HL-60/S4 treated with retinoic acid at 250 ng/mL for 4 days and 3 days (cell line): ENCODE measurements around the gene CCNL1.
"Not testable (repeated sequence)": the region's sequence is repeated elsewhere in the genome, so short reads cannot be mapped to it uniquely, and the experiment has no call there.

Experiments
- in situ Hi-C: fragments of 300-500 bp; cut with MboI; formaldehyde crosslinking; loops from 2 replicates; pipeline ENCODE4 v1.7.0; 2022; ENCODE audit warnings: low sequenced_read_pairs

Gene CCNL1

DNA sequence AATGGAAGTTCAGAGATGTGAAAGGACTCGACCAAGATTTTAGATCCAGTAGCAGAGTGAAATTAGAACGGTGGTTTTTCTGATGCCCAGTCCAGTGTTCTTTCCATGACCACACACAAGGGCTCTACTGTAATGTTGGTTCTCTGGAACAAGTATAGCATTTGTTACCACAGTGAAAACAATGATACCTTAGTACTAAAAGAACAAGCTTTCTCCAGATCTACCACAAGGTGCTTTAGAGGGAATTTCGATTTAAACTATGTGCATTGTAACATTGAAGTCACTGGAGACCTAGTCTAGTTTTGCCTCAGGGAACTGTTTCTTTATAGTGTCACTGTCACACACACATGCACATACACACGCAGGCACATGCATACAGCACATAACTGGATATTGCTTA lies 12.8 kb upstream of the CCNL1 start:
- in situ Hi-C loops = no loop called here

DNA sequence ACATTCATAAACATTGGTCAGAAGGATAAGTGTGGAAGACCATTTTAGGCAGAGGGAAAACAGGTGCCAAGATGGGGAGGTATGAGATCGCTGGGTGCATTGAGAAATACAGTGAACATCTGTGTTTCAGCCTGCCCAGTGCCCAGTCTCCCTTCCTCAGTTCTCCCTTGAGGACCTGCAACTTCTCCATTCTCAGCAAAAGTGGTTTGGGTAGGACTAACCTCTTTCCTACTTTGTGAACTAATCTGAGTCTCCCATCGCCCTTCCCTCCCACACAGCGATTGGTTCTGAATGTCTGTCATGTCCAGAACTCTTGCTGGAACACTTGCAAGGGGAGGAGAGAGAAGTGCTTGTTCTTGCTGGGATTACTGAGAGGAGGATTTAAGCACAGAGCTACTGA lies 10.9 kb upstream of the CCNL1 start:
- in situ Hi-C loops = no loop called here

DNA sequence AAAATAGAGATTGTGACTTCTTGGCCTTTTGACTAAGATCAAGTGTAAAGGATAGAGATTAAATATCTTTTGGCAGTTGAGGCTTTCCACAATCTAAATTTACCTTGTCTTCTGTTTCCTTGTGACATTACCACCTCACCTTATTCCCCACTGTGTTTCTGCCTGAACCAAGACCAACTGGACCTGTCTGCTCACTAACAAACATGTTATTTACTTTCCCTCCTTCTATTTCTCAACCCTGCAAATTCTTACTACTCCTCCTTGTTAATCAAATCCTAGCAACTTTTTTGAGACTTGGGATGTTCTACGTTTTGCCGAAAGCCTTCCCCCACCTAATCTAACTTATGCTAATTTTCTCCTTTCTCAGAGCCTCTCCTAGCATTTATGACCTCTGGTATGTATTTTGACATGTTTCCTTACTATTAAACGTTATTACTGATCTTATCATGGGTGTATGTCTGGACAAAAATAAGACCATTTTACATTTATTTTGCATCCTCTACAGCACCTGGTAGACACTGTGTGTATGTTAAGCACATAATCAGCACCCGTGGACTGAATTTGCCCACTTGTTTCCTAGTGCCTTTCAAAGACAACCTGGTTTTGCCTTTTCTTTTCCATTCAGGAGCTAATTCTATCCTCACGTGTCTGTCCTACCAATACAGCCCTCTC lies 7.6 kb upstream of the CCNL1 start:
- in situ Hi-C loops = no loop called here

DNA sequence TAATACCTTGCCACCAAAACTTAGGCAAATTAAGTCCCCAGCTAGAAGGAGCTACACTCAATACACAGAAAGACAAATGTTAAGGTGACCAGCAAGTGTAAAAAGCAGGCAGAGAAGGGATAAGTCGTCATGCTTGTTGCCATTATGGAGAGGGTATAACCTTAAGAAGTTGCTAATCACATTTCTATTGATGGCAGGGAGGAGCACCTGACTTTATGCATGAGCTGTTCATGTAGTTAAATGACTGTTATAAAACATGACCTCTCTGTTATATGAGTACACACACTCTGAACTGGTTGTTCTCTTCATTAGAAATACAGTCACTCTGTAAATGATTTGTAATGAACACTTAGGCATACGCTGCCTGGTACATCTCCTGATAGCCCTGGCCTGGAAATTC lies 6.6 kb upstream of the CCNL1 start:
- in situ Hi-C loops = no loop called here

DNA sequence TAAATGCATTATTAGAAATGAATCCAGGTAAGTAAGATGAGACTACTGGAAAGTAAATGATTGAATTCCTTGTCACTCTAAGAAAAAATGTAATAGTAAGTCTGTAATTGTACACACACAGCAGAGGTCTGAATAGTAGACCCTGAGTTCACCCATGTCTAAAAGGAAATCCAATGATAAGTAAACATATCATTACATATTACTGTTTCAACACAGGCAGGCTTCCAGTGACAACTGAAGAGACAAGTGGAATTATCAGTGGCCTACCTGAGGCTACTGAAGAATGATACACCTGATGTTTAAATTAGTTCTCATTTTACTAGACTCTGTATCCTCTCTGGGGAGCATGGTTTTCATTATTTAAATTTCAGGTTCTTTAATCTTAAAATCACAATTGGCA lies 6.2 kb upstream of the CCNL1 start:
- in situ Hi-C loops = no loop called here

DNA sequence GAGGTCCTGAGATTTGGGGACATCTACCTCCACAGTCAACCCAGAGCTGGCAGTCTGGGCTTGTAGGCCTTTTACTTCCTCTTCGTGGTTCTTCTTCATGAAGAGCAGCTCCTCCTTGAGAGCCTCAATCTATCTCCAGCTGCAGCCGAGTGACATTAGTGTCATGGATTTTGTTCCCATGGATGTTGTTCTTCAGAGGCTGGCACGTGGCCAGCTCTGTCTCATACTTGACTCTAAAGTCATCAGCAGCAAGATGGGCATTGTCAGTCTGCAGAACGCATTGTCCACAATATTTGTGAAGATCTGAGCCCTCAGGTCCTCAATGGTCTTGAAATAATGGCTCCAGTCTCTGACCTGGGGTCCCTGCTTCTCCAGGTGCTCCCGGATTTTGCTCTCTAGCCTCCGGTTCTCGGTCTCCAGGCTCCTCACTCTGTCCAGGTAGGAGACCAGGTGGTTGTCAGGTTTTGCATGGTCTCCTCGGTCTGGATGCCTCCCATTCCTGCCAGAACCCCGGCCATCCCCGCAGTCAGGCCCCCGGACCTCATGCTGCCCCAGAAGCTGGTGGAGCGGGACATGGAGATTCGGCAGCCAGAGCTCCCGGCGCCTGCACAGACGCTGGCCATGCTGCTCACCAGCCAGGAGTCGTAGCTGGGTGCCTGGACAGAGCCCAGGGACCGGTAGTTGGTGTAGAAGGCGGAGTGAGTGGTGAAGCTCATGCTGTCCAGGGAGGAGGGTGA lies 3.4 kb upstream of the CCNL1 start:
- in situ Hi-C loops = no loop called here

DNA sequence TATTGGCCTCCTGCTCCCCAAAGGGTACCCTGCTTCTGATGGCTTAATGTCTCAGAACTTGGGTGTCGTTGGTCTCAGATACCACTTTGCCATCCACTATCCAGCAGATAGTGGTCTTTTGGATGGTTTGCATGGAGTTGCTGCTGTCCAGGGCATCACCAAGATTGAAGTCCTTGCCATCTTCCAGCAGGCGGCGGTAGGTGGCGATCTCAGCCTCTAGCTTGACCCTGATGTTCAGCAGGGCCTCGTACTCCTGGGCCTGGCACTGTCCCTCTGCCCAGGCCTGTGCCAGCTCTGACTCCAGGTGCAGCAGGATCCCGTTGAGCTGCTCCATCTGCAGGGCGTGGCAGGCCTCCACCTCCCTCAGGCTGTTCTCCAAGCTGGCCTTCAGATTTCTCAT lies 2.7 kb upstream of the CCNL1 start:
- in situ Hi-C loops = not testable (repeated sequence)

DNA sequence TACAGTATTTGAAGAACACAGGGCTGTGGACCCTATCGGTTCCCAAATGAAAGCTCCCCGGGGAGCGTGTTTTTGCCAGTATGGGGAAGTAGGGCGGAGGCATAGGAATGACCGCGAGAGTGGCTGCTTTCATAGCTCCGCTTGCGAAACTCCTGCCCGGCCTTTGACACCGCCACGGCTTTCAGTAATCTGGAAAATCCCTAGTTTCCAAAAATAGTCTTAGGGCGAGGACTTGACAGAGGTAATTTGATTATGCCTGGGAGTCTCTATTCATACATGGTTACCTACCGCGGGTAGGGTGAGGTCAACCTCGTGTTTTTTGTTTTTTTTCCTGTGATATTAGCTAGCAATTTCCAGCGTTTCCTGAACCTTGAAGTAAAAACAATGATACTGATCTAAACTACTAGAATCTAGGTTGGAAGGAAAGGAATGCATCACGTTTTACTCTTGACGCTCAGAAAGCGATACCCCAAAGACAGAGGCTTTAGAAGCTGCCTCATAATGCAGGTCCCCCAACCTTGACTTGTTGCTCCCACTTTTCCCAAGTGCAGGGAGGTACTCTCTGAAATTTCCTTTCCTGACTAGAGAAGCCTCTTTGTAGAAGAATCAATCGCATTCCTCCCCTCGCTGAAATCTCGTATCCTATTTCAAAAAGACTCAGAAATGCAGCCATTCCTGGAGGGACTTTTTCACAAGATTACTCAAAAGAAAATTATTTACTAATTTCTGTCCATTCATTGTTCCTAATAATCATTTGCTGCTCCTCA lies 894 bp upstream of the CCNL1 start:
- in situ Hi-C loops = no loop called here

DNA sequence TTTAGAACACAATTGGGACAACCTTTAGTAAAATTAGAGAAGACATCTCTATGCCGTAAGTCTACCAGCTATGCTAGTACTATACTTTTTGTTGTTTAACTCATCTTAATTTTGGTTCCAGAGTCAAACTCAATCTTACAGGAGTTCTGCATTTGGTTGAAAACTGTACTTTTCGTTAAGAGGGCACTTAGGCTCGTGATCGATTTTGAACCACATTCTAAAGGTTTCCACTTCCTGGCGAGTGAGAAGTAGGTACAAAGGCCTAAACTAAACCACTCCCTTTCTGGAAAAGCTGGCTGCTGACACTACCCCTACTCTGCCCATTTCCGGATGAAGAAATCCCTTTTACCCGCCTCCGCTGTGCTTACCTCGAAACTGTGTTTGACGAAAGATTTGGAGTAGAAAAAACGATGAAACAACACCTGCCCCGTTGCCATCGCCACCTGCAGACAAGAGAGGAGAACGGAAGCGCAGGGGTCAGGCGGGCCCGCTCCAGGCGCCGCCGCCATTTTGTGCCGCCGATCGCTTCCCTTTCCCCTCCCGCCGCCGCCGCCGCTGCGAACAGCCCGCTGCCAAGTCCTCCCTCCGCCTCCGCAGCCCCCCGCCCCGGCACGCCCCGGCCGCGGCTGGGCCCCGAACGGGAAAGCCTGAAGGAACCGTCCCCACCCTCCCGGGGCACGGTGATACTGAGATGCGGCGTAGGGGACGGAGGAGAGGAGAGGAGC lies 748 bp downstream of the CCNL1 start:
- in situ Hi-C loops = no loop called here

DNA sequence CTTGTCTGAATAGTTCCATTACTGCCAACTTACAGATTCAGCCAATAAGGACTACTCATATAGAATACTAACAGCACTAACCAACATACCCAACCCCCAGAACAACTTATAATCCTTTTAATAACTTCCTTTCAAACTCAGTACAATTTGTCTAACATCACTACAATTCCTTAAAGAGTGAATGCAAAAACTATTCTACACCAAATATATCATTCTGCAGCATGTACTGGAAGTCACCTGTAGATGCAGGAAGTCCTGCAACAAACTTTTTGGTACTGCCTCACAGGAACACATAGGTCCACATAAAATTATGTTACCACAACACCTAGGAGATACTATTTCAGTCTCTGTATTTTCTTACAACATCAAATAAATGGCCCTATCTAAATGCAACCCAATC lies 2.1 kb downstream of the CCNL1 start:
- in situ Hi-C loops = no loop called here

DNA sequence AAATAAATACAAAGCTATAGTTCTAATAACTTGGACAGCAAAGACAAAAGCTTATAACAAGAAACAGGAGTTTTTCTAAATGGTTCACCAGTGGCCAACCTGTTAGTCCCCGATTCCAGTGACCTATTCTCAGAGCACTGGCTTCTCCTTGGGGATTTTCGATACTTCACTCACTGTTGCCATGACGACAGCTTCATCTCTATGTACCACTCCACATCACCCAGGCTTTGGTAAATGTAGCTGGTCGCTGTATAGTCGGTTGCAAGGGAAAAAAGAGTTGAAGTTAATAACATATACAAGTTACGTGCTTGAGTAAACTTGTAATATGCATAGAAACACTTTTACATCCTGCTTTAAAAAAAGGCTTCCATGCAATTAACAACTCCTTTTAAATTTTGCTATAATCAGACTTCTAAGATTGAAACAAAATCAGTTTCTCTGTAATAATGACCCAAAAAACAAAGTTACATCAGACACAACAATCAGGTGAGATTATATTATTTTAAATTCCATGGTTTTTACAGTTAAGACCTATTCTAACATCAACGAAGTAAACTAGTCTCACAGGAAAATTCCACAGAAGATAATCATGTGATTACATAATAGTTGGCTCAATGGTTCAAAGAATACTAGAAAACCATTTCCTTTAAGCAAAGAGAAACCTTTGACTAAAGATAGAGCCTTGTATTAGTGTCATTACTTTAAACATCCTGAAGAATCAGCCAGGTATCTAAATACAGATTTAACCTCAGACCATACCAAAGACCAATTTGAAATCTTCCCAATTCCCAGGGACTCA lies 2.9 kb downstream of the CCNL1 start:
- in situ Hi-C loops = no loop called here

DNA sequence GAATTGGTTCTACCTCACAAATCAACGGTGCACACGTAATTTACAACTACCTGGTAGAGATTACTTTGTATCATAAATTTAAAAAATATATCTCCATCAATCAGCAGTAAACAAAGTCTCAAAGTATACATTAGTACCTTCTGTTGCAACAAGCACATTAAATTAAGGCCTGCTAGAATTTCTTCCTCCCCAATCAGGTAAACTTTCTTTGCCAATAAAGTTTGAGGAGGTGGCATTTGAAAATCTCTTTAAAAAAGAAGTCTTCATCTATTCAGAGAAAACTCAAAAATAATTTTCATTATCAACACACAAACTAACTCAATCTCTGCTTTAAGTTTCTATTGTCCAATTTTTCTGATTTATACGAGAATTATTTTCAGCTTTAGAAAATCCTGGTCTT lies 4.4 kb downstream of the CCNL1 start:
- in situ Hi-C loops = no loop called here

DNA sequence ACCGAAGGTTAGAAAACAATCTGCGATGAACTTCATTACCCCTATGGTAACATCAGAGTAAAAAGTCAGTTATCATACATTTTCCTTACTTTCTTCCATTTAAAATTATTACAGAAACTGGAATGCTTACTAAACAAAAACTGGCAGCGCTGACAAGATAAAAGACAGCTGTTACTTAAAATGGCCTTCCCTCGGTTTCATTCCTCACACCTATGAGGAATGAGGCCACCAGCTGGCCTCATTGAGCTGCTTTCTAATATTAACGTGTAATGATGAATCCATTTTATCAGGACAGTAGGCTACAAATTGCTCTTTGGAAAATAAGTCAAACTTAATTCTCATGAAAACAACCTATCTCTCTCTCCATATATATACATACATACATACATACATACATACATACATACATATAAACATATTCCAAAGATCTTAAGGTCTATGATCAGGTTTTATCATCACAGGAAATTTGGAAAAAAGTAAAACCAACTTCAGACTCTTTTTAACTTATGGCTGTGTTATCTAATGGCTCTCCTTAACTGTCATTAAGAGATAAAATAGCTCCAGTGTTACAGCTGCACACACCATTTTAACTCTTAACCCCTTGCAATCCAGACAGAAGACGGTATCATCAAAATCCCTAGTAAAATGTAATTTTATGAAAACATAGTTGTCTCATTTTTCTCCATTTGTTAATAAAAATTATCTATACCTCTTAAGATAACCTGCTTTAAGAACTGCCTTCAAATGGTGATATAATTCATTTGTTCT lies 5.2 kb downstream of the CCNL1 start:
- in situ Hi-C loops = no loop called here

DNA sequence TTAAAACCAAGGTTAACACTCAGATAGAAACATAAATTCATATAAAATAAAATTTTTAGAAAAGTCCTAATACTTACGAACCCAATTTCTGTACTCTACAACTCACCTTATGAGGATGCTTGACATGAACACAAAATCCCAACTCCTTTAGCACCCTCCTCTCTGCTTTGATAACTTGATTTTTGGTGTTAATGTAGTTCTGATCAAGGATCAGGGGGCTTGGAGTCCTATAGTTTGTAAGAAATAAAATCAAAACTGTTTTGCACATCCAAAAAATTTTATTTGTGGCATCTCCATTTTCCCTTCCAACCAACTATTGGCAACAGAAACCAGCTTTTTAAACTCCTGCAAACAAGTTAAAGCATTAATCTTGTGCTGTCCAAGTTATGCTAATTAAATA lies 7.0 kb downstream of the CCNL1 start:
- in situ Hi-C loops = no loop called here

DNA sequence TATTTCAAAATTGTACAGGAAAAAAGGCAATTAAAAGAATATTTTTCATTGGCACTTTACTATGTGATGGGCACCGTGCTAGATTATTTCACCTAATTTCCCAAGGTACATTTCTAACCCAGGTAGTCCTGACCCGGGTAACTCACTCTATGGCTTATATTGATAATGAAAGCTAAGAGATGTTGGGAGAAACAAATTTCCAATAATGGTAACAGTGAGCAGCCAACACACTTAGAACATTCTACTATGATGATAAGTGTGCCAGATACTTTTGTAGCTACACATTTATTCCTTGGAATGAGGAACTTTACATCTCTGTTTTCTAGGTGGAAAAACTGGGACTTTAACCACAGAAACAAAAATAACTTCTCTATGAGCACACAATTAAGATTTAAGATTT lies 7.5 kb downstream of the CCNL1 start:
- in situ Hi-C loops = no loop called here

DNA sequence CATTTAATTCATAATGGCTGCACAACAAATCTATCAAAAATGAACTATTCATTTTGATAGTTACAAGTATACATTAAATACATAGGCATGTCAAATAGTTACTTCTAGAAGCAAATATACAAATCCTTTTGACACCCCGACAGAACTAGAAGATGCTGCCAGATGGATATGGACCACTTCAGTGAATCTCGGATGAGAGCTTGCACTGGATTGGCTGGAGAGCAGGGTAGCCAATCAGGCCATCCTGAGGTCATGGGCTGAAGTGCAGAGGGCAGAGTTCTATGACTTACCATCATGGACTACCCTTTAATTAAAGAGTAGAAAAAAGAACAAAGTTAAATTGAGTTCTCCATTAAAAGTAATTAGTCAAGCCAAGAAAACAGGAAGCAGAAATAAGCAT lies 8.3 kb downstream of the CCNL1 start:
- in situ Hi-C loops = no loop called here

DNA sequence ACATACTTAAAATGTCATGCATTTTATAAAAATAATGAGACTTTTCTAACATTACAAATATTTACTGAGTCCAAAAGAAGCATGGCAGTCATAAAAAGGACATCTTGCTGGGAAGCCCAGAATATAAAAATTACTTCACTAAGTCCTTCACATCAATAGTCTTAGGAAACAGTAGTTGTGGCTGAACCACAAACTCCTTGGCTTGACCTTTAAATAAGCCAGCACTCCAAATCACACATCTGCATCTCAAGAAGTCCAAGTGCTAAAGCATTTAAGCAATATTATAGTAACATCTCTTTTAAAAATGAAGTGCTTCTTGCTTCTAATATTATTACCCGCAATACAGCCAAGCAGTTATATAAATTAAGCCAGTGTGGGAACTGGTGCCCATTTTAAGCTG lies 8.8 kb downstream of the CCNL1 start:
- in situ Hi-C loops = no loop called here

DNA sequence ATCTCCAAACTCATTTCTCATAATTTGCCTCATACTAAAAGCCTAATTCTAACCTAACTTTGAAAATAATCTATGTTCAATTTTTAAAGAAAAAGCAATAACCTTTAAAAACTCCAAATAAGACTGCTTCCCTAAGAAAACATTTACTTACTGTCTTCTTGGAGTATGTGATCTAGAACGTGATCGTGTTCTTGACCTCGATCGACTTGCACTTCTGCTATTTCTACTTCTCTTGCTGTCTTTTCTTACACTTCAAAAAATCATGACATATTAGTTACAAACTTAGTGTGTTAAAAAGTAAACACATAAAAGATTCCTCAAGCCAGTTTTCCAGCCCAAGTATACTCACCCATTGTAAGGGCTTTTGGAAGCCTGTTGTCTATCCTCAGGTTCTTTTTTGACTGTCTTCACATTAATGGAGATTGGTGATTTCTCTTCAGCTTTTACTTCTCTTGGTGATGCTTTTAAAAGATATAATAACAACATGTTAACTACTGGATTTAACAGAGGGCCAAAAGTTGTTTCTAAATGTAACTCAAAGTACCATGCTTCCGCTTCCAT lies 10.7 kb downstream of the CCNL1 start:
- in situ Hi-C loops = no loop called here

DNA sequence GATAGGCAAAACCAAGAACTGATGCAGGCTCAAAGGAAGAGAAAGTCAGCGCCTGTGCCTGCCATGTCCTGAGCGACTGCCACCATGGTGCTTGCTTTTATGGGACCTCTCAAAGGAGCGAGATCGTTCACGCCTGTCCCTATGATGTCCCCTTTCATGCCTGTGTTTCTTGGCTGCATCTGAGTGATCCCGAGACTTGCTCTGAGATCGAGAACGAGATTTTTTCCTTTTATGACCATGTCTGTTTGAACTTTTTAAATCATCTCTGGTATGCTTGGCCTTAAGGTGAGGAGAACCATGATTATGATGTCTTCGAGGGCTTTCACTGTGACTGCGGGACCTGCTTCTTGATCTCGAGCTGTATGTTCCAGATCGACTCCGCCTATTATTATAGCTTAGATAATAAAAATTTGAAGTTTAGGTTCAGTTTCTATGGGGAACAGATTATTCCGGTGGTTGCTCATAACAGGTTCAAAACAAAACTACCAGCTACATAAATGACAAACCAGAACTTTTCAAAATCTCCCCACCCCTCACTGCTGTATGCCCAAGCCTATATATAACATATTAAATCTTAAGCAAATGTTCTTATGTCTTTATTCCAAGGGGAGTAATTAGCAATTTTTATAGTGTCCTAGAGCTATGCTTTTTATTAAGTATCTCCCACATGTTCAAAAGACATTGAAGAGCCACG lies 11.6 kb downstream of the CCNL1 start:
- in situ Hi-C loops = no loop called here
